Hematopoietic multipotent progenitor cell treated with erythropoietin and hydrocortisone succinate and interleukin-3 and kit ligand, for 15 days (in vitro differentiated cells): ENCODE measurements around the gene SORT1.
"Not testable (repeated sequence)": the region's sequence is repeated elsewhere in the genome, so short reads cannot be mapped to it uniquely, and the experiment has no call there.

Experiments used
- DNase-seq: peaks from one replicate; pipeline ENCODE4 v3.0.0-alpha.2; 2015; ENCODE audit warnings: low spot score

Gene SORT1

GRCh38 chr1:109397581-109398342 lies at the start of gene SORT1:
TSS of gene SORT1 (minus strand) at chr1:109397918. CDS start at chr1:109397892, 26 bp downstream.
- no peak for DNase-seq

DNA sequence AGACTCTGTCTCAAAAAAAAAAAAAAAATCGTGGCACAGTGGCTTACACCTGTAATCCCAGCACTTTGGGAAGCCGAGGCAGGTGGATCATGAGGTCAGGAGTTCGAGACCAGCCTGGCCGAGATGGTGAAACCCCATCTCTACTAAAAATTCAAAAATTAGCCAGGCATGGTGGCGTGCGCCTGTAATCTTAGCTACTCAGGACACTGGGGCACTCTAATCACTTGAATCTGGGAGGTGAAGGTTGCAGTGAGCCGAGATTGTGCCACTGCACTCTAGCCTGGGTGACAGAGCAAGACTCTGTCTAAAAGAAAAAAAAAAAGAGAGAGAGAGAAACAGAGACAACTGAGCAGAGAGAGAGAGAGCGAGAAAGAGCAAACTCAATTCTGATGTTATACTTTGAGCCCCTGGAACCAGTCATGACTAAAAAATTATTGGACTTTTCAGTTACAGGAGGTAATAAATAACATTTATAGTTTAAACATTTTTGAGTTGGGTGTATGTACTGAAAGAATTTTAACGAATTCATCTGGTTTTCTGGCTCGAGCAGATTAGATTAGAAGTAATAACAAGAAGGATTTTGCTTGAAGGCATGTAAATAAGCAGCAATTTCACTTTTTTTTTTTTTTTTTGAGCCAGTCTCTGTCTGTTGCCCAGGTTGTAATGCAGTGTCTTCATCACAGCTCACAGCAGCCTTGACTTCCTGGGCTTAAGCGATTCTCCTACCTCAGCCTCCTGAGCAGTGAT lies 48.4 kb upstream of the SORT1 start:
- not testable (repeated sequence) for DNase-seq

DNA sequence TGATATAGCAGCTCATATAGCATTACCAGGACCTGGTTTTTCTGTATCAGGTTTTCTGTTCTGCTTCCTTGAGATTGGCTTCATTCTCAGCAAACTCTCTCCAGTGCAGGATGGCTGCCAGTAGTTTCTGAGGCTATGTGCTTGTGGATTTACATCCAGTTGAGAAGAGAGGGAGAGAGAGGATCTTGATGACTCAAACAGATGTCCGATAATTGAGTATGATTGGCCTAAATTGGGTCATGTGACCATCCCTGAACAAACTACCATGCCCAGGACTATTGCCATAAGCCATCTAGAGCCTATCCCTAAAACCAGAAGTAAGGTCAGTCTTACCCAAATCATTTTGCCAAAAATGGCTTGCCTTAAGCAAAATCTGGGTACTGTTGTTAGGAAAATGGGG lies 46.6 kb upstream of the SORT1 start:
- DNase-seq: no peak

DNA sequence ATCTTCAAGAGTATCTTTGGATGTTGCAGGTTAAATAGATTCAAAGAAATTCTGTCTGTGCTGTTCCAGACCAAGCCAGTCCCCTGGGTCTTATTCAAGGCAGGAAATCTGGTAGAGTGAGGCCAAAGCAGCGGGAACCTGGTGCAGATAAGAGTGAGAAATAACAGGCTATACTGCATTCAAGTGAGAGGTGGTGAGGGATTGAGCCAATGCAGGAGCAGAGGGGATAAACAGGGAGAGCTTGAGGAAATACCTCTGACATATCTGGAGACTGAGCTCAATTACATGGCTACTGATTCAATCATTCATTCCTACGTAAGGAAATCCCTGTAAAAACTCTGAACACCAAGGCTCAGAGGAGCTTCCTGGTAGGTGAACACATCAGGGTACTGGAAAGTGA lies 45.8 kb upstream of the SORT1 start:
- DNase-seq: no peak

- no peak for DNase-seq
Observed at GRCh38 chr1:109441069-109441468, 43.4 kb upstream of the SORT1 start.

DNA sequence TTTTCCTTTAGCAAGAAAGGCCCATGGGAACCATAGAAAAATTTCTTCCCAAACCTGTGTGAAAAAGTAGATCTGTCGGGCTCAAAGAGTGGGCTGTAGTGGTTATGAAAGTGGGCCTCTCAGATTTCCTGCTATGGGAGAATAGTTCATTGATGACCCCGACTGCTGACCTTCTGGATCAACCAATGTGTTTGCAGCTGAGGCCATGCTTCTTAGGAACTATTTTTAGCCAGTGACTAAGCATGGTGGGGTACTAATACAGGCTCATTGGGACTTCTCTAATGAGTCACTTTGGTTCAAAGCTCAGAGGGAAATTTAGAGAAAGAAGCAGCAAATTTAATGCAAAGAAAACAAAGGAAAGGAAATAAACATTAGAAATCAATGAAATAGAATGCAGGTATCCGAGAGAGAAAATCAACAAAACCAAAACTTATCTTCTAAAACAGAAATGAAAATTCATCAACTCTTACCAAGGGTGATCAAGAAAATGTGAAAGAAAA lies 41.1 kb upstream of the SORT1 start:
- DNase-seq: no peak

- DNase-seq: no peak
Observed at GRCh38 chr1:109434484-109434883, 36.8 kb upstream of the SORT1 start.

- DNase-seq: no peak
Observed at GRCh38 chr1:109433322-109433721, 35.6 kb upstream of the SORT1 start.

GRCh38 chr1:109432336-109432735 lies 34.6 kb upstream of the SORT1 start:
- no peak for DNase-seq

GRCh38 chr1:109427171-109427467 lies 29.4 kb upstream of the SORT1 start:
- DNase-seq: peak; percentile 21

DNA sequence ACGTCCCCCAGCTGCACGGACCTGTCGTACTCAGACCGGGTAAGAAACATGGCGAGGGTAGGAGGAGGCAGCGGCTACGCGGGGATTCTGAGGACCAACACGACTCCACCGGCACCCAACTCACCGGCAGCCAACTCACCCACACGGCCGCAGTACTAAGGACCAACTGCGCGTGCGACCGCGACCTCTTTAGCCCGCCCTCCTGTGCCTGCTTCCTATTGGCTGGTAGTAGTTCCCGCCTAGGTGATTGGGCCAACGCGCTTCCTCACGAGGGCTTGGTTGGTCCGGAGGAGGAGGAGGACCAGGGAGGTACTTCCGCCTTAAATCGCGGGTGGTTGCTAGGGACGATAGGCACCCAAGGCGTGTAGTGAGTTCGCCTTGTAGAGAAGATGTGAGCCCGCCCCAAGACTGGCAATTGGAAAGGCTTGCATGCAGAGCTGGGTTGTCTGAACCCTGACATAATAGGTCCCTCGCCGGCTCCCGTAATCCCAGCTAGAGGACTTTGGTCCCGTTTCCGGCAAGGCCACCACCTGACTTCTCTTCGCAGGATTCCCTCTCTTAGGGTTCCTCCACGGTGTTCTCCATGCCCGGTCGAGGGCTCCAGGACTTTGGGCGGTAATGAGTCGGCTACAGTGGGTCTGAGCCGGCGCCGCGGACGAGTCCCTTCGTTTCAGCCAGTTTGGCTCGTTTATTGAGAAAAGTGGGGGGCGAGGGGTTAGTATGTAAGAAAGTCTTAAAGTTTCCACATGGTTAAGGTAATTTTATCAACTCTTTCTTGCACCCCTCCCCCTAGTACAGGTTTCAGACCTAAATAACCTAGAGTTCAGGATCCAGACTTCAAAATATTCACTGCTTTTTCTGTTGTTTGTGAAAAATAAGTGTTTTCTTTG lies 28.8 kb upstream of the SORT1 start, which contains the start of gene PSMA5:
Gene PSMA5, minus strand, starts transcription at position 168 of the 890 bp plus-strand sequence. Its CDS starts 118 bp downstream, at position 50.
- peak; percentile 99 for DNase-seq

- peak; percentile 65 for DNase-seq
Observed at GRCh38 chr1:109425391-109426280, 27.9 kb upstream of the SORT1 start.

DNA sequence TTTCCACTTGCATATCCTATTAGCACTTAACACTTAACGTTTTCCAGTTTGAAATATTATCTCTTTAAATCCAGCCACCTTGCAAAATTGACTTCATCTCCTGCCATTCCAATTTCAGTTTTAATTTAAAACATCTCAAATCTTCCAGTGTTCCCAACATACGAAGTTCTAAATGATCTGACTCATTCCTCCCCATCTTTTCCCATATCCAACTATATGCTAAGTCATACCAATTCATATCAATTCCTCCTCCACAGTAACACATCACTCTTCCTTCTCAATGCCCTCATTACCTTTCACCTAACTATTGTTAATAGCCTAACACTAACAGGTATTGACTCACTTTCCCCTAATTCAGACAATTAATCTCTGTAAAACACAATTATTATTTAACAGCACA lies 25.8 kb upstream of the SORT1 start:
- no peak for DNase-seq

GRCh38 chr1:109412551-109412950 lies 14.8 kb upstream of the SORT1 start:
- DNase-seq: no peak

GRCh38 chr1:109404838-109405237 lies 7.1 kb upstream of the SORT1 start:
- no peak for DNase-seq

- DNase-seq: no peak
Observed at GRCh38 chr1:109402025-109402424, 4.3 kb upstream of the SORT1 start.

DNA sequence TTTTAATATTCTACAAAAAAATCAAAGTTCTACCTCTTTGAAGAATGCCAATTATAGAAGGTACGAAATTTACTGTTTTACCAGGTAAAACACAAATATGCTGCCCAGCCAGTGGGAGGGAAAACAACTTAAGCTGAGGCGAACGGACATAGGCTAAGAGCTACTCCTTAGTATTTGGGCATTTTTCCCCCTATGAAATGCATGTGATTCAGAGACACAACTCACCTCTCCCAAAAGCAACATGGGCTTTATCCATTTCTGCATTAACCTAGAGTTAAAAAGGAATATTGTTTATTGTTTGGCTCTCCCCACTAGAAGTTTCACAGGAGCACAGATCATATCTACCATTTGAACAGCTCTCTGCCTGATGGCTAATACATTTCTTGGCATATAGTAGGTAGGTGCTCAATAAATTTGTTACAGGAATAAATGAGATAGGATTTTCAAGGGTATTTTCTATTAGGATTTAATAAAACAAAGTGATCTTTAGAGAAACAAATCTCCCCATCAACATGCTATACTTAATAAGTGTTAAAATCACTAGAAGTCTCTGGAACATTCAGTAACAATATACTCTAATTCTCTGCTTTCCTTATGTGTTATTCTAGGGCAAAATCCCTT lies 2.4 kb upstream of the SORT1 start:
- no peak for DNase-seq

GRCh38 chr1:109399326-109399957 lies 1.7 kb upstream of the SORT1 start:
- peak; percentile 77 for DNase-seq

GRCh38 chr1:109398343-109399225 lies 866 bp upstream of the SORT1 start:
- no peak for DNase-seq
